Fibroblast of mammary gland (primary cell): ENCODE measurements around the gene B3GAT1.

Experiments used
- DNase-seq: peaks from one replicate; pipeline ENCODE4 v3.0.0-alpha.2; 2010; ENCODE audit warnings: low read depth
- H3K4me3 ChIP-seq: 2 replicates; pipeline ENCODE4 v1.5.1; 2011; ENCODE audit warnings: low read depth, mild to moderate bottlenecking, low read length, moderate library complexity; ENCODE audit not compliant: control insufficient read depth
- TF ChIP-seq, protein P1 (sequence below): conservative IDR thresholded peaks from 2 replicates; pipeline ENCODE4 v1.5.1; 2011; ENCODE audit warnings: low read depth, low read length, inconsistent platforms; ENCODE audit not compliant: control insufficient read depth, insufficient read depth

B3GAT1 gene

DNA sequence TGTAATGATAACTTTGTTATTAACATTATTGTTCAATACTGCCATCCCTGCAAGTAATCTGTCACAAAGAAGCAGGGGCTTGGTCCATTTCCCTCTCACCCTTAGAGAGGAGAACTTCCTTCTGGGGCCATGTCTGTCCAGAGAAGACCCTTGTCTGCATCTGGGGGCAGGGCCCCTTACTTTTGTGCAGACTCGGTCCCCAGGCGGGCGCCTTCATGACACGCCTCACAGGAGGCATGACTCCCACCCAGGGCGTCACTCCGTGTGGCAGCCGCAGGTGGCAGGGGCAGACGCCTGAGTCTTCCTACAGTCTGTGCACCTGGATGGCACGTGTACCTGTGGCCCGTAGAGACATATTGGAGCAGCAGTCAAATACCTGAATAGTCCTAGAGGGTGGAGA, 21.8 kb upstream of the B3GAT1 start:
- DNase-seq = no peak
- H3K4me3 ChIP-seq = no peak overlapping the region
- TF ChIP-seq, protein P1, sequence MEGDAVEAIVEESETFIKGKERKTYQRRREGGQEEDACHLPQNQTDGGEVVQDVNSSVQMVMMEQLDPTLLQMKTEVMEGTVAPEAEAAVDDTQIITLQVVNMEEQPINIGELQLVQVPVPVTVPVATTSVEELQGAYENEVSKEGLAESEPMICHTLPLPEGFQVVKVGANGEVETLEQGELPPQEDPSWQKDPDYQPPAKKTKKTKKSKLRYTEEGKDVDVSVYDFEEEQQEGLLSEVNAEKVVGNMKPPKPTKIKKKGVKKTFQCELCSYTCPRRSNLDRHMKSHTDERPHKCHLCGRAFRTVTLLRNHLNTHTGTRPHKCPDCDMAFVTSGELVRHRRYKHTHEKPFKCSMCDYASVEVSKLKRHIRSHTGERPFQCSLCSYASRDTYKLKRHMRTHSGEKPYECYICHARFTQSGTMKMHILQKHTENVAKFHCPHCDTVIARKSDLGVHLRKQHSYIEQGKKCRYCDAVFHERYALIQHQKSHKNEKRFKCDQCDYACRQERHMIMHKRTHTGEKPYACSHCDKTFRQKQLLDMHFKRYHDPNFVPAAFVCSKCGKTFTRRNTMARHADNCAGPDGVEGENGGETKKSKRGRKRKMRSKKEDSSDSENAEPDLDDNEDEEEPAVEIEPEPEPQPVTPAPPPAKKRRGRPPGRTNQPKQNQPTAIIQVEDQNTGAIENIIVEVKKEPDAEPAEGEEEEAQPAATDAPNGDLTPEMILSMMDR = no peak

- TF ChIP-seq, protein P1 = no peak
- no peak overlapping the region for H3K4me3 ChIP-seq
- DNase-seq = no peak
Observed at GRCh38 chr11:134433251-134433650, 21.2 kb upstream of the B3GAT1 start.

DNA sequence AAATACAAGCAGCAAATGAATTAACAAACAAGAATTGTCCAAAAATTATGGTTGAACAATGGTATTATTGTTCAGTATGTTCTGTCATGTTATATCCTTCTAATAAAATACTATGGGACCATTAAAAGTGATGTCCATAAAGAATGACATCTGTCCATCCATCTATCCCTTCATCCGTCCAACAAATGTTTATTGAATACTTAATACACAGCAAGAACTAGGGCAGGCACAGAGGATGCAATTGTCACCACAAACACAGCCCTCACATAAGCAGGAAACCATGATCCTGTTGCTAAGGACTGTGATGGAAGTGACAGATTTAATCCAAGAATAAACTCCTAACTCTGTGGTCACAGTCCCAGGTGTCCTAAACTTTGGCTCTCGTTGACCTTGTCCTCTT, 20.7 kb upstream of the B3GAT1 start:
- TF ChIP-seq, protein P1 = no peak
- H3K4me3 ChIP-seq = no peak overlapping the region
- DNase-seq = no peak

- TF ChIP-seq, protein P1 = no peak
Observed at GRCh38 chr11:134429106-134429505, 17.1 kb upstream of the B3GAT1 start.

GRCh38 chr11:134425816-134426536, 13.9 kb upstream of the B3GAT1 start:
- DNase-seq = no peak
- TF ChIP-seq, protein P1 = no peak

More at GRCh38 chr11:134429106-134429505, 17.1 kb upstream of the B3GAT1 start:
- no peak overlapping the region for H3K4me3 ChIP-seq
- no peak for DNase-seq

GRCh38 chr11:134425413-134425812, 13.4 kb upstream of the B3GAT1 start:
- TF ChIP-seq, protein P1 = no peak
- no peak overlapping the region for H3K4me3 ChIP-seq
- DNase-seq = no peak

More at GRCh38 chr11:134425816-134426536, 13.9 kb upstream of the B3GAT1 start:
- H3K4me3 ChIP-seq = no peak overlapping the region
